Measurements from ENCODE around the gene OR6V1.

DNA sequence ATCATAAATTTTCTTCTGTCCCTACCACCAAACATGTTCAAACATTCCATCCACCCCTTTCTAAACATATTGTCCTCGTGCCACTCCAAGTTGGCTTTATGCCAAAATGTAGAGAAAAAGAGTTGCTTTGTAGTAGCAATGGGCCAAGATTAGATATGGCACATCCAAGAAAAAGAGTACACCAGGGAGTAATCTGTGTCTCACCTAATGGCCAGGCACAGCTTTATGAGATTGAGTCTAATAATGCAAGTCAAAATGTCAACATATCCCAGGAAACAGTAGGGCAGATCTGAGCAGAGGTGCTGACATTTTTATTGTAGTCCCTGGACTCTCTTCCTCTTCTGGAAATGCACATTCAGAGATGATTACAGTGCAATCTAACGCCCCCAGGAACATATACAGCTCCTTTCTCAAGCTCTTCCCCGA lies 5.7 kb upstream of the OR6V1 start:
- TF ChIP-seq CTCF (IDR thresholded peaks at IDR 0.05) = no peak
- TF ChIP-seq POLR2A (IDR thresholded peaks at IDR 0.05) = no peak
